Central memory CD4-positive, alpha-beta T cell (primary cell): ENCODE data around the gene FALEC.
A peak's percentile ranks its signal among the peaks of the same experiment; 100 is the strongest.

Experiments
- DNase-seq: peaks from one replicate; pipeline ENCODE4 v3.0.0; 2022

FALEC gene

DNA sequence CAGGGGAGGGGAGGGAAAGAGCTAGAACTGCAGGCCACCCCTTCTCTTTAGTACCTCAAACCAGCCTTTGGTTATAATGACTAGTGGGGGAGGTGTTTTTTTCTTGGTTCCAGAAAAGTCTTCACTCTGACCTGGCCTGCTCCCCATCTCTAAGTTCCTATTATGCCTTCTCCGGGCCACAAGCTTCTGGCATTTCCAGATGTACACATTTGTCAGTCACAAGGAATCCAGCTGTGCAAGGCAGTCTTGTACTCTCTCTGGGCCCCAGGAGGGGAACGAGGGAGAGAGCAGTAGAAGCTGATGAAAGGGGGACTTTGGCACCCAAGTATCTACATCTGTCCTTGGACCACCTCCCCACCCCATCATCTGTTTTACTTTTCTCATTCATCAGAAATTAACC lies 2.7 kb upstream of the FALEC start:
- no peak for DNase-seq

DNA sequence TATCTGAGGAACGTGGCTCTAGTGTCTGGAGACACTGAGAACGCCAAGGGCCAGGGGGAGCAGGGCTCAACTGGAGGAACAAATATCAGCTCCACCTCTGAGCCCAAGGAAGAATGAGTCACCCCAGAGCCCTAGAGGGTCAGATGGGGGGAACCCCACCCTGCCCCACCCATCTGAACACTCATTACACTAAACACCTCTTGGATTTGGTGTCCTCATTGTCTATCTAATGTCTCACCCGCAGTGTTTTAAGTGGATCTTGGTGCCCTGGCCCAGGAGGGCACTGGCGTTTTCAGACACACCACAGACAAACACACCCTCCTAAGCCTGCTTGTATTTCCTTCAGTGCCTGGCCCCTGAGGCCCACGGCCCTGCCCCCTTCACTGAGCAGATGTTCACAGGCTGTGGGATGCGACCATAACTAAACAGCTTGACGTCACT lies 2.2 kb upstream of the FALEC start:
- no peak for DNase-seq

DNA sequence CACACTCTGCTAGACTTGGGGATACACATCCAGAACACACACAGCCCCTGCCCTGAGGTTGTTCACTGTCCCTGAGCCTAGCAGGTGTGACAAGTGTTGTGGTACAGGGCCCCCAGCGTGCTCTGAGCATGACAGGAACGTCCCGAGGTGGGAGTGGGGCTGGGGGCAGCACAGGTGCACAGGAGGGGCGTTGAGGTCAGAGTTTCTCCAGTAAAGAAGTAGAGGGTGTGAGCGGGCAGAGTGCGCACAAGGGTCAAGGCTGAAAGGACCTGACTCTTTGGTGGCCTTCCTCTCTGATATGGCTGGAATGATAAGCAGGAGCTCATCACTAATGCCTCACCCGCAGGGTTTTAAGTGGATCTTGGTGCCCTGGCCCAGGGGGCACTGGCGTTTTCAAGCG lies 1.3 kb upstream of the FALEC start:
- DNase-seq = no peak

DNA sequence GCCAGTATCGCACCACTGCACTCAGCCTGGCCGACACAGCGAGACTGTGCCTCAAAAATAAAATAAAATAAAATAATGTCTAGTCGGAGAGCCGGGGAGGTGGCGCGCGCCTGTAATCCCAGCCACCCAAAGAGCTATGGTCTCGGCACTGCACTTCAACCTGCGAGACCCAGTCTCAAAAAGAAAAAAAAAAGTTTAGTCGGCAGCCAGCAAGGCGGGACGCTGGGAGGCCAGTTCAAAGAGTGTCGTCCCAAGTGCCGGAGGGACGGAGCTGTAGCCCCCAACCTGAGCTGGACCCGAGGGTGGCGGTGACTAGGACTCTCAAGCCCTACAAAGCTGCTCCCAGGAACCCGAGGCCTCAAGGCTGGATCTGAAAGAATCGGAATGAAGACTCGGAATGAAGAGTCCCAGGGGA lies 632 bp upstream of the FALEC start:
- no peak for DNase-seq

DNA sequence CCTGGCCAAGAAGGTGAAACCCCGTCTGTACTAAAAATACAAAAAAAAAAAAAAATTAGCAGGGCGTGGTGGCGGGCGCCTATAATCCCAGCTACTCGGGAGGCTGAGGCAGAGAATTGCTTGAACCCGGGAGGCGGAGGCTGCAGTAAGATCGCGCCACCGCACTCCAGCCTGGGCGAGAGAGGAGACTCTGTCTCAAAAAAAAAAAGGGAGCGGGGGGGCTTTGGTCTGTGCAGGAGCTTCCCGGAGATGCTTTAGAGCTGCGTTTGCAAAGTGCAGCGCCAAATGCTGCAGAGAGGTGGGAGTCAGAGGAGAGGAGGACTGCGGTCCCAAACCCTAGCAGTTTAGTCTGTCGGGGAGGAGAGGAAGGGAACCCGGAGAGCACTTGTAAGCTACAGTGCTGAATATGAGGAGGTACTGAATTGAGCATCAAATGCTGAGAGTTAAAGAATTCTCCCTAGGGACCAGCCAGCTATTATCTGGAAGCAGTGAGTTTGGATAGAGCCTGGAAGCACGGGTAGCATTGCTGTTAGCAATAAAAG lies 569 bp downstream of the FALEC start:
- DNase-seq = peak; percentile 8

DNA sequence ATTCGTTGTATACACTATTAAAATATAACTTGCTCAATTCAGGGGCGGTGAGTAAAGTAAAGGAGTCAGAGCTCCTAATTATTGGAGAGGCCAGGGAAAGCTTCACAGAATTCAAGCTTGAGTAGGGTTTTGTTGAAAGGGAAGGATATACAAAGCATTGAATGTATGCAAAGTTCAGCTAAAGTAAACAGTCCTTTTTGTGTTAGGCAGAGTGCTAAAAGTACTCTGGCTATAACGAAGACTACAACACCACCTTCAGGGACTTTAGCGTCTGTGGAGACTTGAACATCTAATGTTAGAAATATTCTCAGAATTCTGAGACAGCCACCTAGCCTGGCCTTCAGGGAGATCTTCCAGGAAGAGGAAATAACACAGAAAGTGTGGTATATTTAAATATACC lies 1.1 kb downstream of the FALEC start:
- DNase-seq = no peak

DNA sequence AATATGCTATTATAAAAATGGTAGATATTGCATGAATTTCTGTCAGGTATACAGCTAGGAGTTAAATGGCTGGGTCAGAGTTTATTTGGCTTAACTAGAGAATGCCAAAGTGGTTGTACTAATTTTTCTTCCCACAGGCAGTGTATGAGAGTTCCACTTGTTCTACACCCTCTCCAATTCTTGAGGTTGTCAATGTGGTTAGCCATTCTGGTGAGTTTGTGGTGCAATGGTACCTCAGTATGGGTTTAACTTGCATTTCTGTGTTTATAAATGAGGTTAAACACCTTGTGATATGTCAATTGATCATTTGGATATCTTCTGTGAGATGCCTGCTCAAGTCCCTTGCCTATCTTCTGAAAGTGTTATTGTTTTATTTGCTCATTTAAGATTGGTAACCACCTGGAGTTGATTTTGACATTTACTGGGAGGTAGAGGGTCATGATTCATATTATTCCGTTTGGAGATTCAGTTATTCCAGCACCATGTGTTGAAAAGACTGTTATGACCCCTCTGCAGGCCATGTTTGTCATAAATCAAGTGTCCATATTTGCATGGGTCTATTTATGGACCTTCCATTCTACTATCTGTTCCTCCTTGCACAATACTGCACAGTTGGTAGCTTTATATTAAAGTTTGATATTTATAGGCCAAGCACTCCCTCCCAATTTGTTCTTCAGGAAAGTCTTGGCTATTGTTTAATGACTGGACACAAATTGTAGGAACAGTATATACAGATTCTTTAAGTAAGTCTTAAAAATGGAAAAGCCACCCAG lies 5.8 kb downstream of the FALEC start:
- no peak for DNase-seq

DNA sequence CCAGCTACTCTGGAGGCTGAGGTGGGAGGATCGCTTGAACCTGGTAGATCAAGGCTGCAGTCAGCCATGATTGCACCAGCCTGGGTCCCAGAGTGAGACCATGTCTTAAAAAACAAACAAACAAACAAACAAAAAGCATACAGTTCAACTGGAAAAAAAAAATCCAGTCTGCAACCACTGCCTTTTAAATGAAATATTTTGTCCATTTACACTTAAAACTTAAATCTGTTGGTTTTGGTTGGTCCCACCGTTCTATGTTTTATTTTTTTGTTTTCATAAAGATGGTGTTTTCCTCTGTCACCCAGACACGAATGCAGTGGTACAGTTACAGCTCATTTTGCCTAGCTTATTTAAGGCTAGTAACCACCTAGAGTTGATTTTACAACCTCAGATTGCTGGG lies 9.8 kb downstream of the FALEC start:
- DNase-seq = no peak

DNA sequence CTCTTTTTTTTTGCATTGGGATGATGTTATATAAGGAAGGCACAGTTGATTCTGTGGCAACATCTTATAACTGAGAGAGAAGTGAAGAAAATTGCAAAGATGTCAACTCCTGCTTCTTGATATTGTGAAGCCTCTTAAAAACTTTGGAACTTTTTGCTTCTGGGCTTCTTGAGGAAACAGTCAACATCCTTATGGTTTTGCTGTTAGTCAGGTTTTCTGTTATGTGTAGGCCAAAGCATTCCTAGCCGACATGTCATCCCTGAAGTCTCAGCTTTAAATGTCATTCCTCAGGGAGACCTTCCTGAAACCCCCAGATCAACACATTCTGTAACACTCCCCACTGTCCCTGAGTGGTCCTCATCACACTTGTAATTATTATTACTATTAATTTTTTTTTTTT lies 12.6 kb downstream of the FALEC start:
- DNase-seq = no peak

DNA sequence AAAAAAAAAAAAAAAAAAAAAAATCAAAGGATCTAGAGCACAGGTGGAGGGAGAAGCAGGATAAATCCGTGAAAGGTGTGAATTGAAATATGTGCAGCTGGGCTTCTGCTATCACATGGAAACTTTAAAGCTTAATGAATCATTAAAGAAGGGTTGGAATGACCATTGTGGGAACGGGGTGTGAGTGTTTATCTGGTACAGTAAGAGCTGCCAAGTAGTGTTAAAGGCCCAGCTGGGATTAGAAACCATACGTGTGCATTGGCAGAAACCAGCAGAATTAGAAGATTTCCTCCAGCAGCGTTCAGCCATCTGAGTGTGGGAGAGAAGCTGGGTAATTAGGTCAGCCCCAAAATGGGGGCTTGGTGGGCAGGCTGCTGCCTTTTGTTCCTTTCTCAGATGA lies 13.5 kb downstream of the FALEC start:
- no peak for DNase-seq

DNA sequence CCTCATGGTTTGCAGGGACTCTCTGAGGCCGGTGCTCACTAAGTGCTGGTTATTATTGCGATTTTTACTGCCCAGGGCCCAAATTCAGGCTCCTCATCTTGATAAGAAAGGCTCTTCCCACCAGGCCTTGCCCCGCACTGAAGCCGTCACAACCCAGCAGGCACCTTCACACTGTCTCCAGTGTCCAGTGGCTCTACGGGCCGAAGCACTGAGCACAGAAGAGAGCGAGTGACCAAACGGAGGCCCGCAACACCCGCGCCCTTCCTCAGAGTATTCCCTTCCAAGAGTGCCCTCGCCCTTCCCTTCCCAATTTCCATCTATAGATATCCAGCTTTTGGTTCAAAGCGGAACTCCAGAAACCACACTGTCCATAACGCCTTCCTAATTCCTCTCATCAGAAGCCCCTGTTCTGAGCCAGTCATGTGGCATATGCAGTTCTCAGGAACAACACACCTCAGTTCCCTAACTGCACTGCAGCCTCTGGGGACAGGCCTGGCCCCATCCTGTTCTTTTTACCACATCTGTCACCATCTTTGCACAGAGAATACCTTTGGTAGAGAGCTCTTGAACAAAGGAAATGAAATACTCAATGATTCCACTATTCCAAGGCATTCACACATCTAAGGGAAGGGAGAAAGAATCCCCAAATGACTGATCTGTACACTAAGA lies 15.1 kb downstream of the FALEC start:
- DNase-seq = no peak

DNA sequence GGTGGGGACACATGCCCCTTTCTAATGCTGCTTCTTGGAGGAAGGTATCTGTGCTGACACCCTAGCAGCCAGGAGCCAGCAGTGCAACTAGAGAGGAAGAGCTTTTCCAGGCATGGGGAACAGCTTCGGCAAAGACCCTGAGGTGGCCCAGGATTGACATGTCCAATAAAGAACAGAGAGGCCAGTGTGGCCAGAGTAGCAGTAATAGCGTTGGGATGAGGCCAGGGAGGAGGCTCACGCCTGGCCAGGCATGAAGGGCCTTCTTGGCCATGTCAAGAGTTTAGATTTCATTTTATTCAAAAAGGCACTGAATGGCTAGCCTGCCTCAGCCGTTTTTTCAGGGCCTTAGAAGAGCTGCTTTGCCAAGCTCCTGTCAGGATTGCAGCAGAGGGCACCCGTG lies 17.3 kb downstream of the FALEC start:
- no peak for DNase-seq

DNA sequence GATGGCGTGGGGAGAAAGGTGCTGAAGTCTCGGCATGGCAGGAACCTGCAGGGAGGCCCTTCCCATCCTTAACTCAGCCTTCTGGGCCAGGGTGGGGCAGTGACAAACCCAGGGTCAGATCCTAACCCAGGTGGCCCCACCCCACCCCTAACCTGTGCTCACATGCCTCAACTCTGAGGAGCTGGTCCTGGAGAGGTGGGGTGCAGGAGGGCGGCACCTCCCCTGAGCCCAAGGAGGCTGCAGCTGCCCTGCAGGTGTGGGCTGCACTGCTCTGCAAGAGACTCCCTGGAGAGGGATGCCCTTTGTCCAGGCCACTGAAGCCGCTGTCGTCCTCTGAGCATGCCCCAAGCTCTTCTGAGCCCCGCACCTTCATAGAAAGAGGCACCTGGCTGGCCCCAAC lies 18.4 kb downstream of the FALEC start:
- no peak for DNase-seq

DNA sequence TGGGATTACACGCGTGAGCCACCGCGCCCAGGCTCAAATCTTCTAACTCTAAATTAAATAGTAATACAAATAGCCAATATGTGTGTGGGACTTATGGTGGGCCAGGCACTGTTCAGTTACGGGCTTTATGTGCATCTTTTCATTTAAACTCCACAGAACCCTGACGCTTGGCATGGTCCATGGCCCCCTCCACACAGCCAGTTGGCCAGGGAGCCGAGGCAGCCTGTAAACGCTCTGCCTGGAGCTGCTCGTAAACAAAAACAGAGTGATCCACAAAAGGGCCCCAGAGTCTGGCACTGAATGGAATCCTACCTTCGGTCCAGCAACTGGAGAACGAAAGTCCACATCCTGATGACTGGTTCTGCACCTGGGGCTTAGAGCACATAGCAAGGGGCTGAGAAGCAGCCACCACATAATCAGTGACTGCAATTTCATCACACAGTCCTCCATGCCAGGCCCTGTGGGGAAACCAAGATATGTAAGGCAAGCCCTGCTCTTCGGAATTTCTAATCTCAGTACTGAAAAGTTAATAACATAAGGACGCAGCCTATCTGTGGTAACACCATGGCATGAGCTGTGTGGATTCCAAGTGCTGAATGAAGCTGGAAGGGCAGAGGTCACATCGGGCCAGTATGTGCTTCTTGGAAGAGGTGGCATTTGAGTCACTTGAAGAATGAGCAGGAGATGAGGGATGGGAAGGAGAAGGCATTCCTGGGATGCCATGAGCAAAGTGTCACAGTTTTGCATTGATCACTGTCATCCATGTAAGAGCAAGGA lies 20.1 kb downstream of the FALEC start:
- no peak for DNase-seq

DNA sequence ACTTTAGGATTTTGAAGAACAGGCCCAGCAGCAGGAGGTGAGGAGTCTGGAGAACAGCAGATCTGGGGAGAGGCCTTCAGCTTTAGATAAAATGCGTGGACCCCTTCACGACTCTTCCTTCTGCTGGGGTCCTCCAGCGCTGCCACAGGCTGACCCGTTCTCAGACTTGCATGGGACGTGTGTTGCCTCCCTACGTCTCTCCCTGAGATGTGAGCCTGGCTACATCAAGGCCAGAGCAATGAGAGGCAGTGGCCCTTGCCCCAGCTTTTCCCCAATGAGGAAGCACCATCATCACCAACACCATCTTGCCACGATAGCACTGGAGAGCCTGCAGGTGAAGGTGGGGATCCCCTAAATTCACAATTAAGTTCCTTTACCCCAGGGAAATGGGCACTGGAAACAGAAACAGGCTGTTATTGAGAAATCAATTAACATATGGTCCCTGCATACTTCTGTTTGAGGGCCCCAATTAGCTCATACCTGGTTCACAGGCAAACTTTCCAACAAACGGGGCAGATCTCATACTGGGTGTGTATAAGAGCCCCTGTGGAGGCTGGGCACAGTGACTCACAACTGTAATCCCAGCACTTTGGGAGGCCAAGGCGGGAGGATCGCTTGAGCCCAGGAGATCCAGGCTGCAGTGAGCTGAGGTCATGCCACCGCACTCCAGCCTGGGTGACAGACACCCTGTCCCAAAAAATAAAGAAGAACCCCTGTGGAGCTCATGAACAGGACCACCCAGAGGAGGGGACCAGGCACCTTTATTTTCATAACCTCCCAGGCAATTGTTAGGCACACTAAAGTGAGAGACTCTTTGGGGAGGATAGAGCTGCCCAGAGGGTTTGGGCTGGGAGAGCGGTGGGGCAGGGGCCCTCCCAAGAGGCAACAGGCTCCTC lies 21.5 kb downstream of the FALEC start:
- no peak for DNase-seq

DNA sequence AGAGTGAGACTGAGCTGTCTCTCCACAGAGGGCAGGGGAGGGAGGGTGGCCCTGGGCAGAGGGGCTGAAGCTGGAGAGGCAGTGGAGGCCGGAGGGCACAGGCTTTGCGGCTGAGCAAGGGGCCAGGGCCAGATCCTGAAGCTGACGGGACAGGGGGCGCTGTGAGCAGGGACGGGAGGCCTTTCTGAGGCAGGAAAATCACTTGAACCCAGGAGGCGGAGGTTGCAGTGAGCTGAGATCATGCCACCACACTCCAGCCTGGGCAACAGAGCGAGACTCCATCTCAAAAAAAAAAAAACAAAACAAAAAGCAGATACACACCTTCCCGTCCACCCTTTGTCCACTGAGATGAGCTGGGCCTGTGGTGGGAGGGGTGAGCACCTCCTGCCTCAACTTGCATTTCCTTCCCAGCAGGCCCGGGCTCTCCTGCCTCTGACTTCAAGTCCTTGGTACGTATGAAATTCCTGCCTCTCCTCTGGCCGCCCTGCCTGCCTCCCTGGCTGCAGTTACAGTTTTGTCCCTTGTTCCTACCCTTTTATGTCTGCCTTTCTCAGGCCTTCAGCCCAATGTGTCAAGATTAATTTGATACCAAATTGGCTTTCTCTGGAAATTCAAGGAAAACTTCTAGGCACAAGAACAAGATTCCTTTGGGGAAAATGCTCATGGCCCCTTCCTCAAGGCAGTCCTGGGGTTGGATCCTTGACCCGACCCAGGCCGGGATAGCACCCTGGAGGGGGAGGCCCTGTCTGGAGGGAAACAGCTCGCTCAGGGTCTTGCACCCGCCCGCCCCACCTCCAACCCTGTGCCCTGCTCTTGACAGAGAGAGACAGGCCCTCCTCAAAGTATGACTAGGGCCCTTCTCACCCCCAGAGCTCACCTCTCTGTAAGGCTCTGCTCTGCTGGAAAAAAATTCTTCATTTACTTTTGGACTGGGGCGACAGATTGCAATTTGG lies 22.5 kb downstream of the FALEC start:
- DNase-seq = no peak

DNA sequence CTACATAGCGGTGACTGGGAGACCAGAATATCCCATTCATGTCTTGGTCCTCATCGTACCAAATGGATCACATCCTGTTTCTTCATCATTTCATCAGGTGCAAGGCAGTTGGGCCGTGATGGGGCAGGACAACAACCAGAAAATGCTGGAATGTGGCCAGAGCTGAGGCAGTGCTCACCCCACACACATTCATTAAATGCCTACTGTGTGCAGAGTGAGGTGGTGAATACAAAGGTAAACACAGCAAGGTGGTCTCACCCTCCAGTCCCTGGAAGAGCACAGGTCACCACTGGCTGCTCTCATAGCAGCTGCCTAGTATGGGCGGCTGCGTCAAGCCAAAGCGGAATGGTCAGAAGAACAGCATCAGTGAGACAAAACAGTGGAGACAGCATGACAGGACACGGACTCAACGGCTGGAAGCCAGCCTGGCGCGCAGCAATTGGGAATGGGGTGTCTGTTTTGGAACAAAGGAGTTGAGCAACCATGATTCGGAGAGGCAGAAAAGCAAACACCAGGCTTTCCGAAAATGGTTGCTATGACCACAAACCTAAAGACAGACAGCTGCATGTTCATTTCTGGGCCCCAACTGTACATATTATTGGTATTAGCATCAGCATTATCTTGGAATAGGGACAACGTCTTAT lies 28.1 kb downstream of the FALEC start:
- DNase-seq = no peak

DNA sequence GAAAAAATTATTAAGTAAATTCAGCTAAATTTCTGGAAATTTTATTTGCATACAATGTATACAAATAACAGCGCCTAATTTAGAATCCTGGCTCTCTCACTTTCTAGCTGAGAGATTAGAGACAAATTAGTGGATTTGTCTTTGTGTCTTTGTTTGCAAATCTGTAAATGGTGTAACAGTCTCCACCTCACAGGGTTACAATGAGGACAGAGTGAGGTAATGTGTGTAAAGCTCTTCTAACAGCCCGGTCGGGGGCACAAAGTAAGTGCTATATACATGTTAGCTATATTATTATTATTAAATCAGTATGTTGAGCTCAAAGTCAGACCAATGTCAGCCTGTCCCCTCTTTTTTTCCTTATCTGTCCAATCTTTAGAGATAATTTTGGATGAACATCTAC lies 28.7 kb downstream of the FALEC start:
- DNase-seq = no peak

DNA sequence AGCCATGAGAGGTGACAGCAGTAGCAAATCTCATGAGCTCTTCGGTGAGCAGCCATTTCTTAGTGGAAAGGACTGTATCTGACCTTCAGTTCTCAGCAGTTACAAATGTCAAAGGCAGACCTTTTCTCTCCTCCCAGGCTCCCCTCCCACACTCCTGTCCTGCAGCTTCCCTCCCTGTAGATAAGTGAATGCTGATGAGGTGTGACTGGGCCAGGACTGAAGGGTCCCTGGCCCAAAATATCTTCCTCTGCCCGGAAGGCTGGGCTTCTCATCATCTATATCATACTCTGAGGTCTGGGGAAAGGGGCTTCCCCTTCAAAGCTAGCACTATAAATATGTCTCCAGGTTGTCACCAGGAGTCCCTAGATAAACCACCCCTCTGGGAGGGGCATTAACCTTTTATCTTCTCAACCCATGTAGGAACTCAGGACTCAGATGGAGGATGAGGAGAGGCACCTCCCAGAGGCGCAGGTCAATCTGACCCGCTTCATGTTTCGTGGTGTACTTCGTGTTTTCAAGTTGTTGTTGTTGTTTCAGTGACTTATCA lies 30.0 kb downstream of the FALEC start:
- DNase-seq = no peak

DNA sequence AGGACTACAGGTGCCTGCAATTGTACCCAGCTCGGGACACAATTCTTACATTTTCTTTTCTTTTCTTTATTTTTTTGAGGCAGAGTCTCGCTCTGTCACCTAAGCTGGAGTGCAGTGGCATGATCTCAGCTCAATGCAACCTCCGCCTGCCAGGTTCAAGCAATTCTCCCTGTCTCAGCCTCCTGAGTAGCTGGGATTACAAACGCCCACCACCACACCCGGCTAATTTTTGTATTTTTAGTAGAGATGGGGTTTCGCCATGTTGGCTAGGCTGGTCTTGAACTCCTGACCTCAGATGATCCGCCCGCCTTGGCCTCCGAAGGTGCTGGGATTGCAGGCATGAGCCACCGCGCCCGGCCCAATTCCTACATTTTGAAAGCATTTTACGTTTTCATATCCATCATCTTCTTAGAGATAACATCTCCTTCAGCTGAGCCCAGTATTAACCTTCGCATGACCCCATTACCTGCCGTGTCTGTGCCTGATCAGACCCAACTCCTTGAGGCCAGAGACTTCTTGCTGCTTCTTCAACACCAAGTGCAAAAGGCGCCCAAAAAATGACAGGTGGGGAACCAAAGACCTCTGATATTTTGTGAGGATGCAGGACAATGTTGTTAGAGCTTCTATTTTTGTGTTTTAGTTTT lies 30.9 kb downstream of the FALEC start:
- no peak for DNase-seq
